Calu3 (cell line): ENCODE measurements around the gene CEMIP2. TPM values are rescaled to one million over a fixed set of nuclear protein-coding genes. Genes with fewer than 3 reads are reported as not detected.
"Not testable (repeated sequence)": the region's sequence is repeated elsewhere in the genome, so short reads cannot be mapped to it uniquely, and the experiment has no call there.

Source experiments
- BruUV-seq: library from RNA; stranded (reverse); fragments of 400-500 nt; replicated peaks from 2 replicates; lab custom pipeline; 2021; lab: Mats Ljungman, UMichigan
- CTCF ChIA-PET: fragments of 300-600 bp; sonication (Branson Sonifier 250); formaldehyde crosslinking; loops from one replicate; lab custom pipeline; 2022; ENCODE audit warnings: antibody characterized with exemption; lab: Charles Lee
- DNase-seq: peaks from one replicate; pipeline ENCODE4 v3.0.0; 2022
- H3K27ac Mint-ChIP-seq: one replicate; pipeline ENCODE4 v1.8.0; 2022; ENCODE audit warnings: mixed read lengths; ENCODE audit not compliant: unreplicated experiment
- H3K27me3 Mint-ChIP-seq: one replicate; pipeline ENCODE4 v1.8.0; 2022; ENCODE audit warnings: mixed read lengths; ENCODE audit not compliant: unreplicated experiment
- H3K36me3 Mint-ChIP-seq: one replicate; pipeline ENCODE4 v1.8.0; 2022; ENCODE audit warnings: mild to moderate bottlenecking, moderate library complexity, mixed read lengths; ENCODE audit not compliant: insufficient read depth, unreplicated experiment
- H3K4me1 Mint-ChIP-seq: one replicate; pipeline ENCODE4 v1.8.0; 2022; ENCODE audit warnings: mild to moderate bottlenecking, low read depth, mixed read lengths; ENCODE audit not compliant: unreplicated experiment
- H3K4me3 Mint-ChIP-seq: one replicate; pipeline ENCODE4 v1.8.0; 2022; ENCODE audit warnings: mild to moderate bottlenecking, low read depth, moderate library complexity, mixed read lengths; ENCODE audit not compliant: unreplicated experiment
- H3K9me3 Mint-ChIP-seq: one replicate; pipeline ENCODE4 v1.8.0; 2022; ENCODE audit warnings: low read depth, mixed read lengths; ENCODE audit not compliant: unreplicated experiment
- CTCF ChIP-seq: fragments of 200-600 bp; IDR thresholded peaks from one replicate; pipeline ENCODE4 v1.8.0; 2022; ENCODE audit warnings: antibody characterized with exemption; ENCODE audit not compliant: unreplicated experiment
- intact Hi-C: fragments of 100-400 bp; cut with micrococcal nuclease; formaldehyde crosslinking; loops from one replicate; pipeline ENCODE4 v1.10.0; 2022; ENCODE audit not compliant: unreplicated experiment
- total RNA-seq: library from RNA; stranded (reverse); gene quantifications from 2 replicates; pipeline ENCODE4 v1.2.3, GENCODE V29; 2022

Gene CEMIP2
- total RNA-seq, 1 experiment from 2014 or later: 122 TPM

- Mint-ChIP-seq H3K4me1 (no peaks in the 10 kb centered on the region), H3K27me3 (no peaks in the 10 kb centered on the region), H3K4me3 (no peak overlapping the region), H3K27ac (no peak overlapping the region), H3K36me3 (no peaks in the 10 kb centered on the region), H3K9me3 (no peaks in the 10 kb centered on the region)
- no TSS peak for BruUV-seq
- intact Hi-C loops: no loop called here
- TF ChIP-seq CTCF: no peak
- CTCF ChIA-PET: no interaction called here
- no peak for DNase-seq
These were observed 106.2 kb downstream of the CEMIP2 start for GRCh38 chr9:71662082-71662481.

GRCh38 chr9:71657276-71657675 lies 111.0 kb downstream of the CEMIP2 start:
- H3K9me3 Mint-ChIP-seq, intact Hi-C loops, H3K27me3 Mint-ChIP-seq, DNase-seq, H3K4me1 Mint-ChIP-seq, H3K27ac Mint-ChIP-seq, H3K4me3 Mint-ChIP-seq, H3K36me3 Mint-ChIP-seq, BruUV-seq, CTCF ChIA-PET: not testable (repeated sequence)

- no TSS peak for BruUV-seq
These were observed 111.8 kb downstream of the CEMIP2 start for GRCh38 chr9:71656496-71656895.

GRCh38 chr9:71655778-71656177 lies 112.5 kb downstream of the CEMIP2 start:
- no peaks in the 10 kb centered on the region for H3K9me3 Mint-ChIP-seq
- CTCF ChIA-PET: no interaction called here
- no peak overlapping the region for H3K4me3 Mint-ChIP-seq
- H3K27me3 Mint-ChIP-seq: no peaks in the 10 kb centered on the region
- DNase-seq: no peak
- H3K4me1 Mint-ChIP-seq: no peaks in the 10 kb centered on the region
- intact Hi-C loops: no loop called here
- TF ChIP-seq CTCF: no peak
- BruUV-seq: no TSS peak
- no peak overlapping the region for H3K27ac Mint-ChIP-seq
- no peaks in the 10 kb centered on the region for H3K36me3 Mint-ChIP-seq

More at GRCh38 chr9:71656496-71656895, 111.8 kb downstream of the CEMIP2 start:
- no peaks in the 10 kb centered on the region for H3K4me1 Mint-ChIP-seq
- DNase-seq: no peak
- TF ChIP-seq CTCF: no peak
- intact Hi-C loops: no loop called here
- CTCF ChIA-PET: no interaction called here
- H3K4me3 Mint-ChIP-seq: no peak overlapping the region
- H3K27ac Mint-ChIP-seq: no peak overlapping the region
- H3K36me3 Mint-ChIP-seq: no peaks in the 10 kb centered on the region
- no peaks in the 10 kb centered on the region for H3K27me3 Mint-ChIP-seq
- no peaks in the 10 kb centered on the region for H3K9me3 Mint-ChIP-seq

- no peak overlapping the region for H3K4me3 Mint-ChIP-seq
- no peaks in the 10 kb centered on the region for H3K4me1 Mint-ChIP-seq
- TF ChIP-seq CTCF: no peak
- peaks cover 5% of the 10 kb centered on the region for H3K36me3 Mint-ChIP-seq
- H3K27me3 Mint-ChIP-seq: no peaks in the 10 kb centered on the region
- BruUV-seq: no TSS peak
- intact Hi-C loops: no loop called here
- no peak for DNase-seq
- CTCF ChIA-PET: no interaction called here
- no peaks in the 10 kb centered on the region for H3K9me3 Mint-ChIP-seq
- no peak overlapping the region for H3K27ac Mint-ChIP-seq
These were observed 113.2 kb downstream of the CEMIP2 start for GRCh38 chr9:71655141-71655540.
